Activated CD4-positive, alpha-beta T cell treated with anti-CD3 and anti-CD28 coated beads, Interleukin-2, amount 50 U/mL, for 4 hours (primary cell): Measurements from ENCODE around the gene P3H1.
"Not testable (repeated sequence)": the region's sequence is repeated elsewhere in the genome, so short reads cannot be mapped to it uniquely, and the experiment has no call there.

Source experiments
- DNase-seq, 2 experiments: peaks; one replicate each; pipeline ENCODE4 v3.0.0-alpha.2; 2020

P3H1 gene

DNA sequence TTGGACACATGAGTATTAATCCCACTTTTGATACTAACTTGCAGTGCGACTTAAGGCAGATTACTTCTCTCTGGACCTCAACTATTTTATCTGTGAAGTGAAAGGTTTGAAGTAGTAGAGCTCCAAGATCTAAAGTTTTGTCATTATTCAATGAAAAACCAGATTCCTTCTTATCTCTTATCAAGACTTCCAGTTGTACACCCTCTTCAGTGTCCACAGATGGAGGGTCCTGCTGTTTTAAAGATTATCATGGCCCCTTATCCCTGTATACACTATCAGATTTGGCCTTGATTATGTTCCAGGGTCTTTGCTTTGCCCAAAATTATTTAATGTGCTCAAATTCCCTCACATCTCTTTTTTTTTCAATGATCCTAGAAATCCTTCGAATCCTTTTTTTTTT is 1.3 kb upstream of the P3H1 start:
- DNase-seq, result no peak

DNA sequence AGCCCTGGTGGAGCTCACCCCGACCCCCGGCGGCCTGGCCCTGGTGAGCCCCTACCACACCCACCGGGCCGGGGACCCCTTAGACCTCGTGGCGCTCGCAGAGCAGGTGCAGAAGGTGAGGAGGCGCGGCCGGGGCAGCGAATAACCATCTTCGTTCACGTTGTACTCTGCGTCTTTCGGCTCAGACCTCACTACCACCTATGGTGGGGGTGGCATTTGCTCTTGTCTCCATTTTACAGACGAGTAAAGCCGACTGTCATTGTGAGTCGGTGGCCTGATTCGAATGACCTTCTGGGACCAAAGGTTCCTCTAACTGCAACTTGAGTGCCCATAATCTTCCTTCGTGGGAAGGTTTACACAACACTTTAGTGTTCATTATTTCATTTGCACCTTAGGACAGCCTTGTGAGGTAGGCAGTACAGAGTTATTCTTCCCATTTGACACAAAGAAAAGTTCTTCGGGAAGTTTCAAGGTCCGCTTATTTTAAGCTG is 727 bp upstream of the P3H1 start:
- no peak for DNase-seq

DNA sequence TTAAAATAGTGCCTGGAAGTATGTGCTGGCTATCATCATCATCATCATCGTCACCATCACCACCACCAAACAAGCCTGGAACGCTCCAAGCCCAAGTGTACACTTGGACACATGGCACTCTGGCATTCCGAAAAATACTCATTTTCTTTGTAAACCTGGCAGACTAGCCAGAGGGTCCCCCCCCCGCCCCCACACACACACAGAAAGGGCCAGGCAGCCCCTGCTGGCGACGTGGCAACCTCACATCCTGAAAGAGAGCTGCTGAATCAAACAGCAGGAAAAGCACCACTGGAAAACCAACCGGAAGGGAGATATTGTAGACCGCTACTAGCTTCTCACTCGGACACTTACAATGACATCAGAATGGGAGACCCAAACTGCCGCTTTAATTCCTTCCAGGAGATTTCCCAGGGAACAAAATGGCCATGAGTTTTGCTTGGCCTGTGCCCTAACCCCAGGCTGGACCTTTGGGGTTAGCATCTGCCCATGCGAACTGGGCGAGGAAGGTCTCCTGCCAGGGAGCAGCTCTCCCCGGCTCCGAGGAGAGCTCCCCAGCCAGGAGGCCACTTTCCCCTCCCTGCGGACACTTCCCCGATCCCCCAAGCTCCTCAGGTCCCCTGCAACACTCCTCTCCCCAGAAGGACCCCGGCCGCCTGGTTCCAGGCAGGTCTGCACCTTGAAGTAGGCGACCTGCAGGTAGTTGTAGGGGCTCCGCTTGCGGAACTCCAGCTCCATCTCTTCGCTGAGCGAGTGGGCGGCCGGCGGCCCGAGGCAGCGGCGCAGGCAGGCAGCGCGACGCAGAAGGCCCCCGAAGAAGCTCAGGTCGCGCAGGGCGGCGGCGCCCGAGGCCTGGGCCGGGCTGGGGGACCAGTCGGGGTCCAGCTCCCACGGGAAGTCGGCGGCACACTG is 742 bp downstream of the P3H1 start:
- peak; percentile 21 to 40 for DNase-seq

GRCh38 chr1:42765269-42765668 is 1.6 kb downstream of the P3H1 start:
- DNase-seq, result no peak

GRCh38 chr1:42762269-42762668 is 4.6 kb downstream of the P3H1 start:
- DNase-seq, result no peak

DNA sequence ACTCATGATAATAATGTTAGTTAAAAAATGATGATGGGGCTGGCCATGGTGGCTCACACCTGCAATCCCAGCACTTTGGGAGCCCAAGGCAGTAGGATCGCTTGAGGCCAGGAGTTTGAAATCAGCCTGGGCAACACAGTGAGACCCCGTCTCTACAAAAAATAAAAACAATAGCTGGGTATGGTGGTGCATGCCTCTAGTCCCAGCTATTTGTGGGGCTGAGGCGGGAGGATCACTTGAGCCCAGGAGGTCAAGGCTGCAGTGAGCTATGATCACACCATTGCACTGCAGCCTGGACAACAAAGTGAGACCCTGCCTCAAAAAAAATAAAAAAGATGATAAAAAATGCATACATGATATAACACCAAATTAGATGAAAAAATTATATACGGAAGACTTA is 5.3 kb downstream of the P3H1 start:
- no peak for DNase-seq

DNA sequence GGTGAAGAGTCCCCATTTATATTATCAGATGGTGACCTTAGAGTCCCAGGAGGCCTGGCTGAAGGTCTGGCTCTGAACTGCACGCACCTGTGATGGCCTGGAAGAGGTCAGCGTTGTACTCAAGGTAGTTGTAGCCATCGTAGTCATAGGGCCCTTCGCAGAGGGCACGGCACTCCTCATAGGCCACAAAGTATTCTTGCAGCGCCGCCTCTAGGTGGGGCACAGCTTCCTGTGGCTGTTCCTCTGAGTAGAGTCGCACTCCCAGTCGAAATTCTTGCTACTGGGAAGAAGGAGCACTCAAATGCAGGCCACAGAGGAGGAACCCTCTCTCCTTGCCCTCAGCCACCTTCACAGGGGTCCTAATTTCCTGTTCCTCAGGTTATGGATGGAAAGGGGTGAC is 7.7 kb downstream of the P3H1 start:
- no peak for DNase-seq

GRCh38 chr1:42758641-42759040 is 8.2 kb downstream of the P3H1 start:
- DNase-seq, result no peak

- no peak for DNase-seq
Observed at GRCh38 chr1:42757892-42758275, 8.9 kb downstream of the P3H1 start.

DNA sequence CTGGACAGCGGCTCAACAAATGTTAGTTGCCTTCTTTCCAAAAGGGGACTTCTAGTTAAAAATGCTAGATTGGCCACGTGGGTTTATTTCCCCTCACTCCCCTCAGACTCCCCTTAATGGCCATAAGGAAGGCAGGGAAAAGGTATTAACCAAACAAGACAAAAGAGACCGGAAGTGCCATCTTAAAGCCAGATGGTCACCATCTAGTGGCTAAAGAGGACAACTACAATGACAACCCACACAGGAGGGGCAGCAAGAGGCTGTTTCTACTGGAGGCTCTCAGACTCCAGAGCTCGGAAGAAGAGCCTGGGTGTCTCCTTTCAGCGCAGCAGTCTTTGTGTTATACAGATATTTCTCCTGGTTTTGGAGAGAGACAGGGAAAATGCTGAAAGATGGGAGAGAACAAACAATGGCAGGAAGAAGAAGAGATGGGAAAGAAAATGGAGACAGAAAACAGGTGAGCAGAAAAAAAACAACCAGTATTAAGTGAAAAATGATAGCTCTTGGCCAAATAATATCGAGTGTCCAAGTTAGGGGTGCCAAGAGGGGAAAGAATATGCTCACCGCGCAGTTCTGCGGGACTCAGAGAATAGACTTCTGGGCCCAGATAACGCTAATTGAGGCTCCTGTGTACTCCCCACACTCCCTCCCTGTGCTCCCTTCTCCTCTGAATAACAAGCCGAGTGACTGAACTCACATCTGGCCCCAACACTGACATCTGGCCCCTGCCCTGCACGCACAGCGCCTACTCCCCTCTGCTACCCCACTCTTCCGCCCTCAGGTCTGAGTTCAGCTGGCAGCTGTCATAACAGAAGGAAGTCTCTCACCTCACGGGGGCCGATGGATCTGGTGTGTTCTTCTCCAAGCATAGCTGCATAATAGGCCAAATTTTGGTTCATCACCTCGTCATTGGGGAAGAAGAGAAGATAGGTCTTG is 9.6 kb downstream of the P3H1 start:
- no peak for DNase-seq

- DNase-seq, result no peak
Observed at GRCh38 chr1:42753070-42753469, 13.8 kb downstream of the P3H1 start.

DNA sequence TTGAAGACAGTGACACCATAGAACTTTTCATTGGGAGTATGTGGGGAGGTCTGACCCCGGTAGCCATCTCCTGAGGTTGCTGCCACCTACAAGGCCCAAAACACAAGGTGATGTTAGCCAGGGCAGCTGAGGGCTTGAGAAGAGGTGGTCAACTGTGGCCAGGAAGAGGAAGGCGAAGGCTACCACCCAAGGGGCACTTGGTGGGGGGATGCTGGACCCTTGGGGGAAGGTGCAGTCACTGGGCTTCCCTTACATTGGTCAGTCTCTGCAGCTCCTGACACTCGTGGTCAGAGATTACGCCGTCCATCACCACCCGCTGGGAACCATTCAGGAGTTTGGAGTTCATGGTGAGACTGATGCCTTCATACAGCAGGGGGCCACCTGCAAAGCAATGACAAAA is 14.5 kb downstream of the P3H1 start:
- DNase-seq, result no peak

DNA sequence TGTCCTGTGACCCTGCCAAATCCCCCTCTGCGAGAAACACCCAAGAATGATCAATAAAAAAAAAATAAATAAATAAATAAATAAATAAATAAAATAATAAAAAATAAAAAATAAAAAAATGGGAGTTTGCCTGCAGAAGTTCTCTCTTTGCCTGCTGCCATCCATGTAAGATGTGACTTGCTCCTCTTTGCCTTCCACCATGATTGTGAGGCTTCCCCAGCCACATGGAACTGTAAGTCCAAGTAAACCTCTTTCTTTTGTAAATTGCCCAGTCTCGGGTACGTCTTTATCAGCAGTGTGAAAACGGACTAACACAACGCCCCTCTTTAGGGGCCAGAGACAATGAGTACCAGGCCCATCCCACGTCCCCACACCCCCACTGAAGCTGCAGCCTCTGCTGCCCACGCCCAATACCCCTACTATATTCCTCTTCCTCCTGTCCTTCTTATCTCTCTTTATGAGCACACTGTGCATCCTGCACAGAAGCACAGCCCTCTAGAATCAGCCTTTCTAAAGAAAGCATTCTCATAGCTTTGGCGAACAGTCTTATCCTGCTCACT is 15.2 kb downstream of the P3H1 start:
- DNase-seq, result not testable (repeated sequence)

GRCh38 chr1:42750041-42750440 is 16.8 kb downstream of the P3H1 start:
- no peak for DNase-seq

- no peak for DNase-seq
Observed at GRCh38 chr1:42748461-42749410, 18.1 kb downstream of the P3H1 start.

GRCh38 chr1:42748021-42748420 is 18.8 kb downstream of the P3H1 start:
- DNase-seq, result no peak

DNA sequence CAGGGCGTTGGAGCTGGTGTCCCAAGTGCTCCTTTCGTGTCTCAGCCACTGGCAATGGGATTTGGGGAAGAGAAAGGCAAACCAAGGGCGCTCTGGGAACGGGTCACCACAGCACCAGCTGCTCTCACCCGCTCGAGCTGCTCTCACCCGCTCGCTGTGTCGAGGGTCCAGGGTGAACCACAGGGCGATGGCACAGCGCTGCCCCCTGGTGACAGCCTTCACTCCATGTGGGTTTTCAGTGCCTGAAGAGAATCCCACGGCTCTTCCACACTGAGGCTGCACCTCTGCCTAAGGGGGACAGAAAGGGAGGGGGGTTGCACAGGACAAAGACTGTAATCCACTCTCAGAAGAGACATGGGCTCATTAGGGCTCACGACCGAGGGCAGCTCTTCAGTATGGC is 19.7 kb downstream of the P3H1 start:
- DNase-seq, result peak; percentile 40 to 46

GRCh38 chr1:42746436-42747105 is 20.3 kb downstream of the P3H1 start:
- no peak for DNase-seq

- DNase-seq, result no peak
Observed at GRCh38 chr1:42745851-42746250, 21.0 kb downstream of the P3H1 start.

DNA sequence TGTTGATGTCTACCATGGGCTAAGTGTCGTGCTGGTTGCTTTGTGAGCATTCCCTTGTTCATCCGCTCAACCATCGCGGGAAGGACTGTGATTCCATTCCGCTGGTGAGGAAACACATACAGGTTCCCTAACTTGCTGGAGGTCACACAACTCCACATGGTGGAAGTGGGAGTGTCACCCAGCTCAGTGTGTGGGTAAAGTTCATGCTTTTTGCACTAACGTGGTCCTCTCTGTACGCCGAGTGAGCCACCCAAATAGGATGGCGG is 22.7 kb downstream of the P3H1 start:
- no peak for DNase-seq

DNA sequence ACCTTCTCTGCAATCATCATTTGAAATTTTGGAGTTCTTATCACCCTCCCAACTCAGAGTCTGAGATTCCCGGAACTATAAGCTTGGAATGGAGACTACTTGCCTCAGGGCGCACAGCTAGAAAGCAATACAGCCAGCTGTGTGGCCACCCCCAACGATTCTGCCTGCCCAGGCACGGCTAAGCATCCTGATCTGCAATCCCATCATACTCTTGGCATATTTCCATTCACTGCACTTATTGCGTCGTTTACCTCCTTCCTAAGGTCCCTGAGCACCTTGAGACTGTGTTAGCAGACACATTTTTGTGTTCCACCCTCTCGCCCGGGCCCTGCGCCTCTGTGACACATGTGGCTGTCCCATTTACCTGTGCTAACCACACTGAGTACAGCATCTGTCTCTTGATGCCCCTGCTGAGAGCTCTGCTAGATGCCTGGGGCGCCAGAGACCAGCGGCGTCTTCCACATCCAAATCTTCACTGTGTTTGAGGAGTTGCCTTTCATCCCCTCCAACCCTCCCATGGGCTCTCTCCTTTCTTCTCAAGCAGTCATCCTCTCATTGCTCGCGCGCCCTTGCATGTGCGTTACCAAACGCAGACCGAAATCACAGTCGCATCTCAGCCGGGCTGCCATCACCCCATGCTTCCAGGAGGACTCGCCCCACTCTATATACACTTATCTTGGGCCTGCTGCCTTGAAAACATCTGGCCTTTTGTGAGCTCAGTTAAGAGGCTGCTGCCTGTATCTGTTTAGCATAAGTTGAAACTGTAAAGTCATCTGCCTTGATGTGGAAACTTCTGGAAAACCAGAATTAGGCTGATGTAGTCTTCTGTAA is 23.3 kb downstream of the P3H1 start:
- DNase-seq, result no peak
